ENCODE data around the gene RNF149.

Gene RNF149

DNA sequence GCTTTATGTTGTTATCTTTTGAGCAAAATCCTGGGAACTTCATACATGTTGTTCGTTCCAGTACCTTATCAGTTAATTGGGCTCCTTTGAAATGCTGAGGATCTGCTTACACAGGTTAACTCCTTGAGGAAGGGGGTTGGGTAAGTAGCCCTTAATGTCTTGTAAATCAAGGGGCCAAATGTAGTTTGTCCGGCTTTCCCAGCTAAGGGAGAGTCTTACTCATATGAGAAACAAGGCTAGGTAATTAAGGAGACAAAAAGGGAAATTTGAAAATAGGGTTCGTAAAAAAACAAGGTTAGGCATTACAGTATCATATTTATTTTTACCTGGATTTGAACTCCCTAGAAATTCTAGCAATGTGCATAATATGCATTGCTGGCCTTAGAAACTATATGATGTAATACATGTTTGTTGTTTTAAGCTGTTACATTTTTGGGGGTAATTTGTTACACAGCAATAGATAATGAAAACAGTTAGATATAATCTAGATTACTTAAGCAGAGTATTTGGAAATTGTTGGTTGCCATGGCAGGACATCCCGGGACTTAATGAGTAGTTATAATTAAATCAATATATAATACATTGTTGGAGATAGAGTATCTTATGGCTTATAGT, 30.9 kb upstream of the RNF149 start:
- H3K9me3 ChIP-seq (ENCODE audit: low read depth, low read length), result no peaks in the 10 kb centered on the region
- H3K27ac ChIP-seq, result no peak overlapping the region
- H3K36me3 ChIP-seq (ENCODE audit: insufficient read depth, low read length), result no peaks in the 10 kb centered on the region
- TF ChIP-seq FOXP2 (optimal IDR thresholded peaks at IDR 0.05; ENCODE audit: control extremely low read depth, extremely low read length, insufficient read depth) (no peak), EZH2 (IDR thresholded peaks at IDR 0.05) (no peak), POLR2AphosphoS5 (IDR thresholded peaks at IDR 0.05; ENCODE audit: borderline replicate concordance, low read depth, low read length) (no peak)
- H3K9ac ChIP-seq (ENCODE audit: insufficient read length), result no peak overlapping the region
- no peak for DNase-seq (ENCODE audit: low read depth, low spot score)
- no peak overlapping the region for H3K4me3 ChIP-seq

DNA sequence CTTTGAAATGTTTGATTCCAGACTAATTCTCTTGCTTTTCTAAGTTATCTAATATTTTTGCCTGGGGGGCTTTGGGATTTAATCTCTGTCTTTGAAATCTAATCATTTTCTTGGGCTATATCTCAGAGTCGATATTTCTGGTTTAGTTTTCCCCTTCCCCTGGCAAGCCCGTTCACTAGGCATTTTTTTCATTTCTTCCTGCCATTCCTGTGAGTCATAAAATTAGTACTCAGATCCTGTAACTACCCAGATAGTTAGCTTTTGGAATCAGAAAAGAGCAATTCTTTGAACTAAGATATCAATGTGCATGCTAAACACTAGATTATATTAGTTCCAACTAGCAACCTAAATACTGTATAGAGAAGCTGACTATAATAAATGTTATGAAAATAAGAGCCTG, 29.4 kb upstream of the RNF149 start:
- Histone ChIP-seq H3K4me3 (no peak overlapping the region), H3K9me3 (ENCODE audit: low read depth, low read length) (no peaks in the 10 kb centered on the region), H3K9ac (ENCODE audit: insufficient read length) (no peak overlapping the region), H3K27ac (no peak overlapping the region), H3K36me3 (ENCODE audit: insufficient read depth, low read length) (no peaks in the 10 kb centered on the region)
- DNase-seq (ENCODE audit: low read depth, low spot score), result no peak
- TF ChIP-seq EZH2 (IDR thresholded peaks at IDR 0.05) (no peak), FOXP2 (optimal IDR thresholded peaks at IDR 0.05; ENCODE audit: control extremely low read depth, extremely low read length, insufficient read depth) (no peak), POLR2AphosphoS5 (IDR thresholded peaks at IDR 0.05; ENCODE audit: borderline replicate concordance, low read depth, low read length) (no peak)

DNA sequence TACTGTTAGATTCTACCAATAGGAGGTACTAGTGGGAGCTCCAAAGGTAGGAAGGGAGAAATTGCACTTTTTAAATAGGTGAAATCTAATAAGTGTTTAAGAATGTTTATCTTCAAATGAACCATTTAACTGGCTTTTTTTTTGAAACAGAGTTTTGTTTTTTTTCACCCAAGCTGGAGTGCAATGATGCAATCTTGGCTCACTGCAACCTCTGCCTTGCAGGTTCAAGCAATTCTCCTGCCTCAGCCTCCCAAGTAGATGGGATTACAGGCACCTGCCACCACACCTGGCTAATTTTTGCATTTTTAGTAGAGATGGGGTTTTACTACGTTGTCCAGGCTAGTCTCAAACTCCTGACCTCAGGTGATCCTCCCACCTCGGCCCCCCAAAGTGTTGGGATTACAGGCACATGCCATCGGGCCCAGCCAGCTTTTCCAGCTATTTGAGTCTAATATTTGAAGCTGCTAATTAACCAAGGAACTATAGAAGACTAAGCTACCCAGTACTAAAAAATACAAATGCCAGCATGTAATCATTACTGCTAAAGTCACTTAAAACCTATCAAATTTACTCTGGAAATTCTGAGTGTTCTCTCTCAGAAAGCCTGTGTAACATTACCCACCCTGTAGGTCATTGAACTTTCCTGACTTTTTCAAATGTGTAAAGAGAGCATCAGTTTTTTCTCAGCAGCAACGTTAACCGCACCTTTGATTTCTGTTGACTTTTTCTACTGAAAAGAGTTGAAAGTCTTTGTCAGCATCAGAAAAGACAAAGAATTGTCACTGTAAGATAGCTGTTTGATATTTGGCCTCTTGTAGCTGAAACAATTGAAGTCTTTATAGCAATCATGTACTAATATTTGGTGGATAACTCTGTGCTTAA, 24.6 kb upstream of the RNF149 start:
- H3K4me3 ChIP-seq, result no peak overlapping the region
- no peak overlapping the region for H3K27ac ChIP-seq
- no peak for DNase-seq (ENCODE audit: low read depth, low spot score)
- no peak overlapping the region for H3K9ac ChIP-seq (ENCODE audit: insufficient read length)
- TF ChIP-seq FOXP2 (optimal IDR thresholded peaks at IDR 0.05; ENCODE audit: control extremely low read depth, extremely low read length, insufficient read depth), result no peak
- TF ChIP-seq POLR2AphosphoS5 (IDR thresholded peaks at IDR 0.05; ENCODE audit: borderline replicate concordance, low read depth, low read length), result no peak
- no peak for TF ChIP-seq EZH2 (IDR thresholded peaks at IDR 0.05)
- no peaks in the 10 kb centered on the region for H3K9me3 ChIP-seq (ENCODE audit: low read depth, low read length)
- no peaks in the 10 kb centered on the region for H3K36me3 ChIP-seq (ENCODE audit: insufficient read depth, low read length)

DNA sequence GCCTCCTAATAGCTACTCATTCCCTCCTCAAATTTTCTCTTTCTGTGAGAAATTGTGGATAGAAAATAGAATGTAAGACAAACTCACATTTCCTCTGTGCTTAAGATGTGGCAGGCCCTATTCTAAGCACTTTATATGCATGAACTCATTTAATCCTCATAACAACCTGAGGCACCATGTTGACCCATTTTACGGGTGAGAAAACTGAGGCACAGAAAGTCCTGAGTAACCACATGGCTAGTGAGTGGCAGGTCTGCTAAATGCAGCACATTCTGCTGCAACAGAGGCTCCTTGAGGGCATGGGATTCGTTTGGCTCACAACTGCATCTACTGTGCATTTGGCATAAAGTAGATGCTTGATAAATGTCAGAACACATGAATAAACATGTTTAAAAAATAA, 22.7 kb upstream of the RNF149 start:
- peaks cover under 1% of the 10 kb centered on the region; the same call in 1 of the 2 replicates for H3K9me3 ChIP-seq (ENCODE audit: low read depth, low read length)
- no peak overlapping the region for H3K9ac ChIP-seq (ENCODE audit: insufficient read length)
- TF ChIP-seq POLR2AphosphoS5 (IDR thresholded peaks at IDR 0.05; ENCODE audit: borderline replicate concordance, low read depth, low read length), result no peak
- no peak for TF ChIP-seq FOXP2 (optimal IDR thresholded peaks at IDR 0.05; ENCODE audit: control extremely low read depth, extremely low read length, insufficient read depth)
- TF ChIP-seq EZH2 (IDR thresholded peaks at IDR 0.05), result no peak

DNA sequence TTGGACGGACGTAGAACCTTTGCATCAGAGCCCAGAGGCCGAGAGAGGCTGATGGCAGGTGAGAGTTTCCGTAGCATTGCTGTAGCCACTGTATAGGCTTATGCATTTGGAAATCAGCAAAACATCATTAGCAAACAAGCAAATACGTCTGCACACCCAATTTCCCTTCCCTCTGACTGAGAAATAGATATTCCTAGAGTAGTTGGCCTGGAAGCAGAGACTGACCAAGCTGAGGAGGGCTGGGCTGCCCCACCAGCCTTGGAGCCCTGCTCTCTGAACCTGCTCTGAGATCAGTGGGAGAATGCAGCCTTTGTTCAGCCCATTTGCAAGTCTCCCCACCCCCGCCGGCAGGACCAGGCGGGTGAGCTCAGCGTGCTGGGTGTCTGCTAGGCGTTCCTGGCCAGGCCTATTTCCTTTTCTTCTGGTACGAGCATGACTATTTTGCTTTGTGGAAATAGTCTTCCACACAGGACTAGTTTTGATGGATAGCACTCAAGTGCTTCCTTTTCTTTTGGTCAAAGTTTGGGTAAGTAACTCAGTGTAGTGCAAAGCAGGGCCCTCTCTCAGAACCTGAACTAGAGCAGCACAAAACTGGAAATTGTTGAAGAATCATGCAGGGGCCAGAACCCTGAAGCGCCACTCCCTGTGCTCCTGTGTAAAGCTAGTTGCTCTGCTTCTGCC, 21.9 kb upstream of the RNF149 start:
- no peaks in the 10 kb centered on the region for H3K36me3 ChIP-seq (ENCODE audit: insufficient read depth, low read length)
- no peak overlapping the region for H3K27ac ChIP-seq
- TF ChIP-seq FOXP2 (optimal IDR thresholded peaks at IDR 0.05; ENCODE audit: control extremely low read depth, extremely low read length, insufficient read depth) (no peak), EZH2 (IDR thresholded peaks at IDR 0.05) (no peak), POLR2AphosphoS5 (IDR thresholded peaks at IDR 0.05; ENCODE audit: borderline replicate concordance, low read depth, low read length) (no peak)
- no peak for DNase-seq (ENCODE audit: low read depth, low spot score)
- peaks cover 6% of the 10 kb centered on the region for H3K9me3 ChIP-seq (ENCODE audit: low read depth, low read length)
- H3K4me3 ChIP-seq, result no peak overlapping the region
- no peak overlapping the region for H3K9ac ChIP-seq (ENCODE audit: insufficient read length)

More for the DNA sequence above, 22.7 kb upstream of the RNF149 start:
- Histone ChIP-seq H3K36me3 (ENCODE audit: insufficient read depth, low read length) (no peaks in the 10 kb centered on the region), H3K27ac (no peak overlapping the region), H3K4me3 (no peak overlapping the region)
- DNase-seq (ENCODE audit: low read depth, low spot score), result no peak

DNA sequence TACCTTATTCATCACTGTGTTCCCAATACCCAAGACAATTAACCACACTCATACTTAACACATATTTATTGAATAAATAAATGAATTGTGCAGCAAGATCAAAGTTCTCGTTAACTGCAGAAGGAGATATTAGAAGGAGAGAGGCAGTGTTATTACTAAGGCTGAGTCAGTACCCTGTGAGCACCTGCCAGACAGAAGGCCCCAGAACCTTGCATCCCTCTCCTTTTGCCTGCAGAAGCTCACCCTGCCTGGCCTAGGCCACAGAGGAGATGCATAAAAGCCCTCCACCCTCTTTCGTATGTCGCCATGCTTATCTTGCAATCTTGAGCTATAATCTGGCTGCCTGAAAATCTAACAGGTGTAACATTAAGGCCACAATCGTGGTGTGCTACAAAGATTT, 20.5 kb upstream of the RNF149 start:
- H3K9me3 ChIP-seq (ENCODE audit: low read depth, low read length), result peaks cover 6% of the 10 kb centered on the region
- no peak for DNase-seq (ENCODE audit: low read depth, low spot score)
- H3K36me3 ChIP-seq (ENCODE audit: insufficient read depth, low read length), result no peaks in the 10 kb centered on the region
- no peak overlapping the region for H3K4me3 ChIP-seq
- TF ChIP-seq EZH2 (IDR thresholded peaks at IDR 0.05), result no peak
- TF ChIP-seq POLR2AphosphoS5 (IDR thresholded peaks at IDR 0.05; ENCODE audit: borderline replicate concordance, low read depth, low read length), result no peak
- no peak for TF ChIP-seq FOXP2 (optimal IDR thresholded peaks at IDR 0.05; ENCODE audit: control extremely low read depth, extremely low read length, insufficient read depth)
- no peak overlapping the region for H3K27ac ChIP-seq
- H3K9ac ChIP-seq (ENCODE audit: insufficient read length), result no peak overlapping the region

DNA sequence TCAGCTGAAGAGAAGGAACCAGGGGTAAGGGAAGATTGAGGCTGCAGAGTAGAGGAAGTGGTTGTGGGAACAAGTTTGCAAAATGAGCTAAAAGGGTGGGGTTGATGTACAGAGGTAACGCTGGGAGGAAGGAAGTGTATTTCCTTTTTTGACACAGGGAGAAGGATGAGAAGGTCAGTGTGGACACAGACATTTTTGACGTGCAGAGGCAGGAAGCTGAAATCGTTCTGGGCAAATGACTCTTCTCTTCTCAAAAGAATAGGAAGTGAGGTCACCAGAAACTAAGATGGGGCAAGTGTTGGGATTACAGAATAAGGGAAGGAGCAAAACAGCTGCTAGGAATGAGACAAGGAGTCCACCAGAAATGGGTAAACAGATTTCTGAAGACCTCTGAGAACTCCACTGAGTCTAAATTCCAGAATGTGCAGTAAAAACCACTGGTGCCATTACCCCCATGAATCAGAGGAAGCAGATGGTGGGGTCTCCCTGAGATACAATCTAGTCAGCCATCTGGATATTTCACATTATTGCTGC, 20.0 kb upstream of the RNF149 start:
- Histone ChIP-seq H3K27ac (no peak overlapping the region), H3K36me3 (ENCODE audit: insufficient read depth, low read length) (no peaks in the 10 kb centered on the region), H3K9ac (ENCODE audit: insufficient read length) (no peak overlapping the region), H3K9me3 (ENCODE audit: low read depth, low read length) (peaks cover 6% of the 10 kb centered on the region), H3K4me3 (no peak overlapping the region)
- TF ChIP-seq POLR2AphosphoS5 (IDR thresholded peaks at IDR 0.05; ENCODE audit: borderline replicate concordance, low read depth, low read length), result no peak
- TF ChIP-seq EZH2 (IDR thresholded peaks at IDR 0.05), result no peak
- no peak for TF ChIP-seq FOXP2 (optimal IDR thresholded peaks at IDR 0.05; ENCODE audit: control extremely low read depth, extremely low read length, insufficient read depth)
- DNase-seq (ENCODE audit: low read depth, low spot score), result no peak

DNA sequence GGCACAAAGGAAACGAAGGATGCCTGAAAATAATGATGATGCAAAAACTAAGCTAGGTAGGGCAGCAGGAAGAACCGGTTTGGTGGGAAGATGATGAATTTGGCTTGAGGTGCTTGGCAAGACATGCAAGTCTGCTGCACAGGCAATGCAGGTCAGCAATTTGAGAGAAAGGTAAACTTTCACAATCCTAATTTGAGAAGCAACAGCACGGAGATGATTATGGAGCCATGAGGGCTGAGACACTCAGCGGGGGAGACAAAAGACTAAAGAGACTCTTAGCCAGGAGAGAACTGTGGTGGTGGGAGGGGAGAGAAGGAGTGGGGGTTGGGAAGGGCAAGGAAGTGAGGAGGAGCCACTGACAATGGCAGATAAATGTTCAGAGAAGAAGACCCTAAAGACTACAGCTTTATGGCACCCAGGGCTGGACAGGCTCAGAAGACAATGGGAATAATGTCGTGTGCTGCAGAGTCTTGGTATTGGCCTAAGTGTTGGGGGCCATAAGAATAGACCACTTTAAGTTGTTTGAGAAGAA, 19.4 kb upstream of the RNF149 start:
- TF ChIP-seq FOXP2 (optimal IDR thresholded peaks at IDR 0.05; ENCODE audit: control extremely low read depth, extremely low read length, insufficient read depth), result no peak
- no peak for TF ChIP-seq POLR2AphosphoS5 (IDR thresholded peaks at IDR 0.05; ENCODE audit: borderline replicate concordance, low read depth, low read length)
- Histone ChIP-seq H3K9me3 (ENCODE audit: low read depth, low read length) (peaks cover 6% of the 10 kb centered on the region), H3K9ac (ENCODE audit: insufficient read length) (no peak overlapping the region), H3K4me3 (no peak overlapping the region), H3K27ac (no peak overlapping the region), H3K36me3 (ENCODE audit: insufficient read depth, low read length) (no peaks in the 10 kb centered on the region)
- no peak for DNase-seq (ENCODE audit: low read depth, low spot score)

All from SK-N-MC (cell line).